GM19351 (cell line): Measurements from ENCODE around the gene NGRN.
"Not testable (repeated sequence)": the region's sequence is repeated elsewhere in the genome, so short reads cannot be mapped to it uniquely, and the experiment has no call there.

Experiments used
- ATAC-seq: cut with Tn5 transposase; IDR thresholded peaks from one replicate; pipeline ENCODE4 v1.9.1; 2021; ENCODE audit warnings: mild to moderate bottlenecking, moderate library complexity; ENCODE audit not compliant: unreplicated experiment

NGRN gene

DNA sequence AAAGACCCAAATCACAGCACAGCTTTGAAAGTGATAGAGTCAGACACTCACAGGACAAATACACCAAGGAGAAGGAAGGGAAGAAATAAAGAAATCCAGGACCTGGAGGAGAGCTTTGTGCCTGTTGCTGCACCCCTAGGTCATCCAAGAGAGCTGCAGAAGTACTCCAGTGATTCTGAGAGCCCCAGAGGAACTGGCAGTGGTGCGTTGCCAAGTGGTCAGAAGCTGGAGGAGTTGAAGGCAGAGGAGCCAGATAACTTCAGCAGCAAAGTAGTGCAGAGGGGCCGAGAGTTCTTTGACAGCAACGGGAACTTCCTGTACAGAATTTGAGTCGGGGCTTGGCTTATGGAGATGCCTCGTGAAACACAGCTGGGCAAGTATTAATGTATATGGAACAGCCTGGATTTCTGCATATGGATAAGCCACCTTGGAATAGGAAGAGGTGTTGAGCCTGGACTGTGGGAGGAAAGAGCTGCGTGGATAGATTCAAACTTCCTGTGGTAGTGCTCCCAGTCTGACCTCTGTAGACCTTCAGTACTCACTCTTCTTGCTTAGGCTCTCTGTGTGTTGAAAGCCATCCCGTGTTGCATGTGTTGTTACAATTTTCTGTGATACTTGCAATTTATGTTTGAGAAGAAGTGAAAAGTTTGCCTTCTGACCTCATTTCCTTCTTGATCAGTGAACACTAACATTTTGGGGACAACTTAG, 6.1 kb downstream of the NGRN start:
- ATAC-seq: no peak

GRCh38 chr15:90278467-90278866, 13.0 kb downstream of the NGRN start:
- ATAC-seq: not testable (repeated sequence)

DNA sequence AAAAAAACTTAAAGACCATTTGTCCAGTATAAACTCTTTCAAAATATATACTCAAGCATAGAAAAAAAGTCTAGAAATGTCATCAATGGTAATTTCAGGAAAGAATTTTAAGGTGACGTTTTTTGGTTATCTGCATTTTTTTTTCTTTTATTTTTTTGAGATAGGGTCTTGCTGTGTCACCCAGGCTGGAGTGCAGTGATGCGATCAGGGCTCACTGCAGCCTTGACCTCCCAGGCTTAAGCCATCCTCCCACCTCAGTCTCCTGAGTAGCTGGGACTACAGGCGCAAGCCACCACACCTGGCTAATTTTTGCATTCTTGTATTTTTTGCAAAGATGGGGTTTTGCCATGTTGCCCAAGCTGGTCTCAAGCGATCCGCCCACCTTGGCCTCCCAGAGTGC, 15.3 kb downstream of the NGRN start:
- ATAC-seq: not testable (repeated sequence)

GRCh38 chr15:90281637-90282036, 16.2 kb downstream of the NGRN start:
- ATAC-seq: not testable (repeated sequence)

DNA sequence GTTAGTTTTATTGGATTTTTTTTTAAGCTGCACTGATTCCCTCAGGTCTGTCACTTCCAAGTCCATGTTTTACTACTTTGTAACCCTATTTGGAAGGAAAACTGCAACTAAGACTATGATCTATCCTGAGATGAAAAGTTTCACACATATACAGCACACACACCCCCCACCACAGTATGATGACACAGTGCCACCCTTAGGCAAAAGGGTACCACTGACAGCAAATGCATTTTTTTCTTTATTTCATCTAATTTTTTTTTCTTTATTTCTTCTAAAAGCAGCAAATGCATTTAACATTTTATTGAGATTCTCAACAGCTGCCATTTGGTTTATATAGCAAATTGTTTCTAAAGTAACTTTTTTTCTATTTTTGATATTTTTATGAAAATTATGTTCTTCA, 21.2 kb downstream of the NGRN start:
- no peak for ATAC-seq

DNA sequence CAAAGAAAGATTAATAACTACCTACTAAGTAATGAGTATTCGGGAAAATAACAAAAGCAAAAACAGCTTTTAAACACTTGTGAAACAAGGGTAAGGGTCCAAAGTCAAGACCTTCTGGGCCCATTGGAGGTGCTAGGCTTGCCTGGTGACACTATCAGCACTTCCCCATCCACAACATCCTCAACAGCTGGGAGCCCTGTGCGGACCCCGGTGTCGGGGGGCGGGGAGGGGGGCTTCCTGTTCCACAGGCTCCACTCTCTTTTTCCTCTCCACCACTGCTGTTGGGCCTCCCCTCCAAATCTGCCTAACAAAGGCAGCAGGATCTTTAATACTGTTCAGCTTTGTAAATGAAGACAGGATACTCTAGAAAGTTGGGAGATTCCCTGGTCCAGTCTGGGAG, 21.6 kb downstream of the NGRN start:
- no peak for ATAC-seq

GRCh38 chr15:90287946-90288345, 22.5 kb downstream of the NGRN start:
- ATAC-seq: no peak

DNA sequence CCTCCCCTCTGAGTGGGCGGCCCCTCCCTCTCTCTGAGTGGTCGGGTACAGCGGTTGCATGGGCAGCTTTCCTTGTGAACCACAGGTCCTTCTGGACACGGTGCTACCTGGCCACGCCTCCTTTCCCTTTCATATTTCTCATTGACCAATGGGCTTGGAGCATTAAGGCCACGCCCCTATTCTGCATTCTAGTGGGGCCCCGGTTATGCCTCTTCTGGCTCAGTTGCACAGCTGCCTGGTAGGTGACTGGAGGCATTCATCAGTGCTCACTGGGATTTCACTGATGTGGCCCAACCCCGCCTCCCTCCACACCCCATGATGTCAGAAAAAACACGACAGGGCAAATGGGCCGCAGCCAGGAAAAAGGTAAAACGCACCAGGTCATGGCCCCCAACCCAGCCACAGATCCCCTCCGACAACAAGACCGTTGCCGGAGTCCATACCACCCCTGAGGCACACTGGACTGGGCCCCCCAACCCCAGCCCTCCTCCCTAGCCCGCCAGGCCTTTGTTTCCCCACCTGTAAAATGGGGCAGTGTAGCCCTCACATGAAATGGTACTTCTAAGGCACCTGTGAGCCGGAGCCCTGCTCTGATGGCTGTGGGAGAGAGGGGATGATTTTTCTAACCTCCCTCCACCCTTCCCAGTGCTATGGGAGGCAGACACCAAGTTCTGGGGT, 26.3 kb downstream of the NGRN start:
- no peak for ATAC-seq

DNA sequence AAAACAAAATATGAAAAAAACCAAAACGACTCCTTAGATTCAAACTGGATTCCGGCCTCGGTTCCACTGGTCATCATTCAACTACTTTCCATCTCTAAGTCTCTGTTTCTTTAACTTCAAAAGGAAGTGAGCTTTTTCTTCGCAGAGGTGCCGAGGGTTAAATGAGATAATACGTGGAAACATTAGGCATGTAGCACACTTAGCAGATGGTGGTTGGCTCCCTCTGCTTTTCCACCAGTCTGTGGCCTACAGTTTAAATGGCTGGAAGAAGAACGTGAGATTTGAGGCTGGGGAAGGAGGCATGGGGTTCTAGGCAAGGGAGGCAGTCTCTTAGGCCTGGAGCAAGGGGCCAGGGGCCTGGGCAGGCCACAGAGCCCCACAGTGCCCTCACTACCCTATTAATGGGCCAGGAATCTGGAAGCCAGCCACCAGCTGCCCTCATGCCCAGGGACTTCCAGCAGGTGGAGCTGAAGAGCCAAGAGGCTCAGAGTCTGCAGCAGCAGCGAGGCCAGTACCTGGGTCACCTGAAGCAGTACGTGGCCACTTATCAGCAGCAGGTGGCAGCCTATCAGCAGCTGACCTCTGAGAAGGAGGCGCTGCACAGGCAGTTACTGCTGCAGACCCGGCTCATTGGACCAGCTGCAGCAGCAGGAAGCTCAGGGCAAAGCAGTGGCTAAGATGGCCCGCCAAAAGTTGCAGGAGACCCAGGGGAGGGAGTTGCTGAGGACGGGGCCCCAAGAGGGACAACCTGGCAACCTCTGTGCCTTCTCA, 27.8 kb downstream of the NGRN start:
- not testable (repeated sequence) for ATAC-seq

GRCh38 chr15:90294159-90294558, 28.7 kb downstream of the NGRN start:
- ATAC-seq: no peak

DNA sequence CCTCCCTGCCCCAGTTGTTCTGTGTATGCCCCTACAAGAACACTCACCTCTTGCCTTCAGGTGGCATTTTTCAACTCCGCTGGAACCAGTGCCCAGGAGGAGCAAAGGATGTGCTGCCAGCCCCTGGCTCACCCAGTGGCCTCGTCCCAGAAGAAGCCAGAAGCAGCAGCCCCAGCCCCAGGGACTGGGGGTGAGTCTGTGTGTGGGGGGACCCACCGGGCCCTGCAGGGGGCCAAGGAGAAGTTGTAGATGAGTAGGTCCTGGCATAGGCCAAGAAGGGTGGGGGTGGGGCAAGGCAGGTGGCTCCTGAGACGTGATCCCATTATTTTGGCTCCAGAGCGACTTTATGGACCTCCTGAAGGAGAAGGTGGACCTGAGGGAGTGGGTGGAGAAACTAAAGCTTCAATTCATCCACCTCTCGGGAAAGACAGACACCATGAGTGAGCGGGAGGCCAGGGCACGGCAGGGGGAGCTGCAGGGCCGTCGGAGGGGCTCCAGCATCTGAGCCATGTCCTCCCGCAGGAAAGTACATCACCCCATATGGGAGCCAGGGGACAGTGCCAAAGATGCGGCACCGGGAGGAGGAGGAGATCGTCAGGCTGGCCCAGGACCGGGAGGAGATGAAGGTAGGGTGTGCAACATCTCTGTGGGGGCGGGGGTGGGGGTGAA, 29.3 kb downstream of the NGRN start:
- no peak for ATAC-seq

DNA sequence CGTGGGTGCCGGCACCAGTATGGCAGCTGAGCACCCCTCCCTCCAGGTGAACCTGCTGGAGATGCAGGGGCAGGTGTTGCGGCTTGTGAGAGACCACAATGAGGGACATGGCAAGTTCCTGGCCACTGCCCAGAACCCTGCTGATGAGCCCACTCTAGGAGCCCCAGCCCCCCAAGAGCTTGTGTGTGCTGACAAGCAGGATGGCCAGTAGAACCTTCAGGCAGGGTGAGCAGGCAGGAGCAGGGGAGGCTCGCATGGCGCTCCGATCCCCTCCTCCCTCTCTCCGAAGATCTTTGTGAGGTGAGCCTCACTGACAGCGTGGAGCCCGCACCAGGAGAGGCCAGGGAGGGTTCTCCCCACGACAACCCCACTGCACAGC, 29.8 kb downstream of the NGRN start:
- no peak for ATAC-seq

DNA sequence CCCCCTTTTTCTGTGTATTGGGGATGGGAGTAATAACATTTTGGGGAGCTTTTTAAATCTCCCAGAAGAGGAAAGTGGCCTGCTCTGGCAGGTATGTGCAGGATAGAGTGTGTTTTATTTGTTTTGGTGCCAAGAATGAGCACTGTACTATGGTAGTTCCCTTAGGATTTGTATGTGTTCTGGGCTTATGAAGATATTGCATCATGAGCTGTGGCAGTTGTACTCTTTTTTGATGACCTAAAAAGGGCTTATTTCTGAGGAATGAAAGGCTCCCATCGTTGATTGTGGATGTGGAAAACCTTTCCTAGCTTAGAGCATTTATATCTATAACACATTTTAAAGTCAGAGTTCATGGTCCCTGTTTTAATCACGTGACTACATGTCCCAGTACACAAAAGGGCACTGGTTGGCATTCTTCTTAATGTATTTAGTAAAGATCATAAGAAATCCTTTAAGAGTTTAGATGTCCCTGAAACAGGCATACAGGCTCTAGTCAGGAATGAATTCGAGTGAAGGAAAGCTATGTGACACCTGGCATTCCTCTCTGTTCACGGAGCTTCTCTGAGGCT, 30.9 kb downstream of the NGRN start:
- ATAC-seq: not testable (repeated sequence)

- ATAC-seq: no peak
These were observed 31.5 kb downstream of the NGRN start for GRCh38 chr15:90297021-90297420.

GRCh38 chr15:90300541-90300940, 35.1 kb downstream of the NGRN start:
- ATAC-seq: no peak

DNA sequence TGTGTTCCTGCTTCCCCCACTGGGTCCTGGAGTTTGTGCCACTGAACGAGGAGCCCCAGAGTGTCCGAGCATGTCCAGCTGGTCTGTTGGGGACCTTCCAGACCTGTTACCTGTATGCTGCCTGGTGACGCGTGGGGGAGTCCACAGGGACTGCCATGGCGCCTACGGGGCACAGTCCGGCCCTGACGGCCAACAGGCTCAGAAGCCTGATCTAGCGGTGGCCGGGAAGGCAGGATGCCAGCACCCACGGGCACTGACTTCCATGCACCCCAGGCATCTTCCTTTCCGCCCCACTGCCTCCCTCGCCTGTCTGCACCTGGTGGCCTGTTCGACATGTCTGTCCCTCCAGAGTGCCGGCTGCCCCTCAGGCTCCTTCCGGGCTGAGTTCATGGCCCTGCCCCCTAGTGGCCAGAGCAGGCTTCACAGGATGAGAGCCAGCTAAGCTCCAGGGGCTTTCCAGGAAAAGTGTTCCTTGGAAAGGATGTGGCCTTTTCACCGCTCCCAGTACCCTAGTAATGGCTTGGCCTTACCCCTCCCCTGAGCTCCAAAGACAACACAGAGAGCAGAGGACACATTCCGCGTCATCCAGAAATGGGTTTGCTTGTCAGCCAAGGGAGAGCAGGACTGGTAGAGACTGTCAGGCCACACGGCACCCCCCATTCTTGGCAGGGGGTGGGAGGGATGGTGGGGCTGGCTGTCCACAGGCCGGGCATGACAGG, 35.7 kb downstream of the NGRN start:
- ATAC-seq: no peak

GRCh38 chr15:90301707-90302300, 36.3 kb downstream of the NGRN start:
- no peak for ATAC-seq

DNA sequence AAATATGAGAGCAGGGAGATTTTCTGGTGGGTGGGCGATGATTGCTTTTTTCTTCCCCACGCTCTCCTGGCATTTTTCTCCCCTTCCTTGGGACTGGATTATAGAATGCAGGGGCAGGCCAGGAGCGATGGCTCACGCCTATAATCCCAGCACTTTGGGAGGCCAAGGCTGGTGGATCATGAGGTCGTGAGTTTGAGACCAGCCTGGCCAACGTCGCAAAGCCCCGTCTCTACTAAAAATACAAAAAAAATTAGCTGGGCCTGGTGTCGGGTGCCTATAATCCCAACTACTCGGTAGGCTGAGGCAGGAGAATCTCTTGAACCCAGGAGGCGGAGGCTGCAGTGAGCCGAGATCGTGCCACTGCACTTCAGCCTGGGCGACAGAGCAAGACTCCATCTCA, 39.9 kb downstream of the NGRN start:
- ATAC-seq: not testable (repeated sequence)

GRCh38 chr15:90305932-90306331, 40.5 kb downstream of the NGRN start:
- ATAC-seq: no peak

DNA sequence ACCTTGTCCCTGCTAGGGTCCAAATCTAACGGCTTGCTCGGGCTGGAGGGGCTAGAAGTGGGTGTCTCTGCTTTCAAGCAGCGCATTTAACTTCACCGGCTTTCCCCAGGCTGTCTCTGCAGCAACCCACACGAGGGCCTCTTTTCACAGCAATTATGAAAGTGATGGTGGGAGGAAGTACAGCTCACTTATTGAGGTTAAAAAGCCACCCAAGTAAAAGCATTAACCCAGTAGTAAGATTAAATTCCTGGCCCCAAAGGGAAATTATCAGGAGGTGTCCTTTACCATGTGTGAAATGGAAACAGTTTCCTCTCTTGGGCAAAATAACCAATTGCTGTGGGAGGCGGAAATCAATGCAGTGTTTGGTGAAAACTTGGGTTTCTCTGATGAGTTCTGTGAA, 41.1 kb downstream of the NGRN start:
- peak; percentile 89 for ATAC-seq
